Body of pancreas (tissue), 4 donors: ENCODE data around the gene EVL.

Experiments used
- CTCF ChIP-seq, 7 experiments: fragments of 450-650 bp in 4 of 7; fragments of 200-600 bp in 3 of 7; sonication (generic) in 3 of 7; IDR thresholded peaks; one replicate each; pipeline ENCODE4 v1.5.1; 2016 to 2019; ENCODE audit warnings: antibody characterized with exemption in 7 of 7
- POLR2A ChIP-seq, 3 donors: fragments of 450-650 bp; IDR thresholded peaks; one replicate each; pipeline ENCODE4 v1.6.1; 2016; ENCODE audit warnings: antibody characterized with exemption in 3 of 3, mild to moderate bottlenecking in 2 of 3

GRCh38 chr14:100049220-100049619, 16.0 kb upstream of the EVL start:
- no peak for TF ChIP-seq CTCF (IDR thresholded peaks at IDR 0.05)
- no peak for TF ChIP-seq POLR2A (IDR thresholded peaks at IDR 0.05)
